IPS DF 19.7 (cell line): ENCODE measurements around the gene NUDT19.
"Not testable (repeated sequence)": the region's sequence is repeated elsewhere in the genome, so short reads cannot be mapped to it uniquely, and the experiment has no call there.

Source experiments
- DNase-seq: peaks from one replicate; pipeline ENCODE4 v3.0.0-alpha.2; 2013; ENCODE audit warnings: low read depth, low spot score

The NUDT19 gene

GRCh38 chr19:32691291-32691951 is at the start of gene NUDT19:
Gene NUDT19 (plus strand): TSS chr19:32691821. CDS start chr19:32691961, 140 bp downstream.
- DNase-seq = no peak

GRCh38 chr19:32642771-32643170 is 48.9 kb upstream of the NUDT19 start:
- DNase-seq = no peak

GRCh38 chr19:32646556-32646955 is 45.1 kb upstream of the NUDT19 start:
- no peak for DNase-seq

DNA sequence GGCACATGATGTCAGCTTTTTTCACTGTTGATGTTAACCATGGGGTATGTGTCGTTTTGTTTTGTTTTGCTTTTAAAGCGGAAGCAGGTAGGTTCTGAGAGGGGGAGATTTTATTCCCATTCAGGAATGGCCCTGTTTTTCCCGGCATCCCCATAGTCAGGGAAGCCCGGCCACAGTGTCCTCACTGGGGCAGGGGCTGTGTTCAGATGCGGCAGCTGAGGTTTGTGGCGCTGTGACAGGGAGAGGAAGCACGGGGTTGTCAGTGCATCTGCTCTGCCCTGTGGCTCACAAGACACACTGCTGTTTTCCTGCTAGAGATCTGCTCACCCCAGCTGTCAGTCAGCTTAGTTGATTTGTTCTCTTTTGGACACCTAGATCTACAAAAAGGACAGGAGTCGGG is 44.3 kb upstream of the NUDT19 start:
- no peak for DNase-seq

GRCh38 chr19:32649751-32650150 is 41.9 kb upstream of the NUDT19 start:
- no peak for DNase-seq

GRCh38 chr19:32650671-32651070 is 41.0 kb upstream of the NUDT19 start:
- DNase-seq = no peak

GRCh38 chr19:32651729-32652140 is 39.9 kb upstream of the NUDT19 start:
- no peak for DNase-seq

DNA sequence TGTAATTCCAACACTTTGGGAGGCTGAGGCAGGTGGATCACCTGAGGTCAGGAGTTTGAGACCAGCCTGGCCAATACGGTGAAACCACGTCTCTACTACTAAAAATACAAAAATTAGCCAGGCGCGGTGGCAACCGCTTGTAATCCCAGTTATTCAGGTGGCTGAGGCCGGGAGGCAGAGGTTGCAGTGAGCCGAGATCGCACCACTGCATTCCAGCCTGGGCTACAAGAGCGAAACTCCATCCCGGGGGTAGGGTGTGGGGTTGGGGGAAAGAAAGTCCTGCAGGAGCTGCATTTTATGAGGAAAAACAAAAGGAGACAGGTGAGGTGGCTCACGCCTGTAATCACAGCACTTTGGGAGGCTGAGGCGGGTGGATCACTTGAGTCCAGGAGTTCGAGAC is 39.3 kb upstream of the NUDT19 start:
- not testable (repeated sequence) for DNase-seq

DNA sequence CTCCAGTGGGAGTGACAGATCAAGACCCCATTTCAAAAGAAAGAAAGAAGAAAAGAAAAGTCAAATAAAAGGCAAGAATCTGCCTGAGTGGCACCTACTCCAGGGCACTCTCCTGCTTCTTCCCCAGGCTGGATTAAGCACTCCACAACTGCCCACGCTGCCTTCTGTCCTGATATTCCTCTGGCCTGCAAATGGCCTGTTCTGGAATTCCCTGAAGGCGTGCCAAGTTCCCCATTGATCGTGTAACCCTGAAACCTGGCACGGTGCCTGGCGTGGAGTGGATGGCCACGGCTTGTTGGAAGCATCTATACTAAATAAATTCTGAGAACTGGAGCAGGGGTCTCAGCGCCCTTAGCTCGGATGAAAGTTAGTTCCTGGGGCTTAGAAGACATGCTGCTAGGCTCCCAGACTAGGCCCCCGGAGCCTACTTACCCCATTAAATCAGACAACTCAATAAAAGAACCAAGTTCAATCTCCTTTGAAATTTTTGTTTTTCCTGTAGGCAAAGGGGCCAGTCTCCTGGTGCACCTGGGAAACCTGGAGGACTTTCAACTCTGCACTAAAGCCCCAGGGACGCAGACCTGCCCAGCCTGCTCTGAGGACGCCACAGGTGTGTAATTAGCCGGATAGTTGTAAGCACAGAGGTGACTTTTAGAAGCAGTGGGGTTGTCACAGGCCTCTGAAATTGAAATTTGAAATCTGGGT is 38.6 kb upstream of the NUDT19 start:
- no peak for DNase-seq

GRCh38 chr19:32653599-32653915 is 38.1 kb upstream of the NUDT19 start:
- no peak for DNase-seq

DNA sequence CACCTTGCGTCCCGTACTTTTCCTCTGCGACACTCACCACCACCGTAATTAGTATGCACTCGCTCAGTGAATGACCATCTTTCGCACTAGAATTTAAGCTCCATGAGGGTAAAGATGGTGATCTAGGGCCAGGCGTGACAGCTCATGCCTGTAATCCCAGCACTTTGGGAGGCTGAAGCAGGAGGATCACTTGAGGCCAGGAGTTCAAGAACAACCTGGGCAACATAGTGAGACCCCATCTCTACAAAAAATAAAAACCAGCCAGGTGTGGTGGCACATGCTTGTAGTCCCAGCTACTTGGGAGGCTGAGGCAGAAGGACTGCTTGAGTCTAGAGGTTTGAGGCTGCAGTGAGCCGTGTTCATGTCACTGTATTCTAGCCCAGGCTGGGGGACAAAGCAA is 35.2 kb upstream of the NUDT19 start:
- DNase-seq = not testable (repeated sequence)

DNA sequence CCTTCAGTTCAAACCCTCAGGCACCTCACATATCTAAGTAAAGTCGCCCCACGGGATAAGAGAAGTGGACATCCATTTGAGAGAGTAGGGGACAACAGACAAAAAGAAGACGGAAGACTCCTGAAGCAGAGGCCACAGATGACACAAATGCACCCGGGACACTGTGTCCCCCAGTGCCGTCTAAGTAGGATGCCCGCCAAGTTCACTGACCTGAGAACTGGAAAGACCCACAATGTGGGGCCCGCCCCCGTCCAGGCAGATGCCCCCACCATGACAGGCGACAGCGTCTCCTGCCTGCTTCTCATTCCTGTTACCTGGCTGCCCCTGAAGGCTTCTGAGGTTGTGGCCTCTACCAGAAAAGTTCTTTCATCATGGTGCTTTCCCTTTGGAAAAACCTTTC is 33.5 kb upstream of the NUDT19 start:
- DNase-seq = no peak

GRCh38 chr19:32658527-32658926 is 33.1 kb upstream of the NUDT19 start:
- DNase-seq = no peak

DNA sequence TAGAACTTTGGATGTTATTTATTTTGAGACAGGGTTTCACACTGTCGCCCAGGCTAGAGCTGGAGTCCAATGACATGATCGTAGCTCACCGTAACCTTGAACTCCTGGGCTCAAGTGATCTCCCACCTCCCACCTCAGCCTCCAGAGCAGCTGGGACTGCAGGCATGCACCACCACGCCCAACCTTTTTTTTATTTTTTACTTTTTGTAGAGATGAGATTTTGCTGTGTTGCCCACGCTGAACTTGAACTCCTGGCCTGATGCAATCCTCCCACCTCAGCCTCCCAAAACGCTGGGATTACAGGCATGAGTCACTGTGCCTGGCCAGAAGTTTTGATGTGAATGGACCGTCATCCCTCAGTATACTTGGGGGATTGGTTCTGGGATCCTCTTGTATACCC is 30.3 kb upstream of the NUDT19 start:
- DNase-seq = no peak

DNA sequence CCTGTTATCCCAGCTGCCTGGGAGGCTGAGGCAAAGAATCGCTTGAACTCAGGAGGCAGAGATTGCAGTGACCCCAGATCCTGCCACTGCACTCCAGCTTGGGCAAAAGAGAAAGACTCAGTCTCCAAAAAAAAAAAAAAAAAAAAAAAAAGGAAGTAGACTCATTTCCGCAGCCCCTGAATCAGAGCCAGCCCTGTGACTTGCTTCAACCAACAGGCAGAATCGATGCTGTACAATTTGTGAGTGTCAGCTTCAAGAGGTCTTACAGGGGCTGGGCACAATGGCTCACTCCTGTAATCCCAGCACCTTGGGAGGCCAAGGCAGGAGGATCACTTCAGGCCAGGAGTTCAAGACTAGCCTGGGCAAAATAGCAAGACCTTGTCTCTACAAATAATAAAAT is 29.4 kb upstream of the NUDT19 start:
- no peak for DNase-seq

GRCh38 chr19:32666084-32666483 is 25.5 kb upstream of the NUDT19 start:
- no peak for DNase-seq

- DNase-seq = no peak
Measured at GRCh38 chr19:32669310-32669709, 22.3 kb upstream of the NUDT19 start.

DNA sequence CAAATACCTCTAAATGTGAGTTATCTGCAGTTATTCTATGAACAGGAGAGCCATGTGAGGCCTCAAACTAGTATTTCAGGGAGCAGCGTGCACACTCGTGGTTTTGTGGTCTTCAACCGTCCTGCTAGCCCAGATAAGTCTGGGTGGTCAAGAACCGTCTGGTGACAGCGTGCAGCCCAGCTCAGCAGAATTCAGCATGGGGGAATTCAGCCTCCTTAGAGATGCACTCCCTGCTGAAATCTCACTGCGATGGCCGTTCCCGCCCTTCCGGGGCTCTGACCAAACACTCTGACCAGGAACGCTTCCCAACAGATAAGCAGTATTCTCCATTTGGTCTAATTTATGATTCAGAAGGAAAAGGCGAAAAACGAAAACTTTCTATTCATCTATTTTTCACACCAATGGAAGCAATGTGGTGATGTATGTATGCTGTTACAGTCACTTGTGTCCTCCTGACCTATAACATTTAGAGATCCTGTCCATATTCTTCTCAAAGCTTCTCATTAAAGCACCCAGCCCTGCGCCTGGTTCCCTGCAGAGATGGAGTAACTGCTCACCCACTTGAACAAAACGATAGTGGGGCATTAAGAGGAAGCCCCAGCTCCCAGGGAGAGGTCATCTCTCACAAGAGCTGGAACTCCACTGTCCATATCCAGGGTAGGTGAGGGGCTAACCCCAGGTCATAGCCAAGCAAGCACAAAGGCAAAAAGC is 19.6 kb upstream of the NUDT19 start:
- DNase-seq = no peak

DNA sequence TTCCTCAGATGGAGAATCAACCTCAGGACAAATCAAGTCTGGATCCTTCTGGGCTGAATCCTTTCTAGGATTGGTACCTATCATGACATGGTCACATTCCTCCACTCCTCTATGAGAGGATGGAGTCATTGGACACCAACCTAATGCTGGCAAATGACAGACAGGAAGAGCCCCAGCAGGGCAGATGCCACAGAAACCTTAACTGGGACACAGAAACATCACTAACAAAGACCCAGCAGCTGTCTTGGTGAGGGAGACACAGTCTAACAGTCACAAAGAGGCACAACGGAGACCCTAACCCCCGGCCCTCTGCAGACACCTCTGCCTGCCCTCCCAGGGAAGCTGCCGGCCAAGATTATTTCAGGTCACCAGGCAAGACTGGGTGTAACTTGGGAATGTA is 18.8 kb upstream of the NUDT19 start:
- DNase-seq = no peak

GRCh38 chr19:32673573-32673972 is 18.0 kb upstream of the NUDT19 start:
- no peak for DNase-seq

DNA sequence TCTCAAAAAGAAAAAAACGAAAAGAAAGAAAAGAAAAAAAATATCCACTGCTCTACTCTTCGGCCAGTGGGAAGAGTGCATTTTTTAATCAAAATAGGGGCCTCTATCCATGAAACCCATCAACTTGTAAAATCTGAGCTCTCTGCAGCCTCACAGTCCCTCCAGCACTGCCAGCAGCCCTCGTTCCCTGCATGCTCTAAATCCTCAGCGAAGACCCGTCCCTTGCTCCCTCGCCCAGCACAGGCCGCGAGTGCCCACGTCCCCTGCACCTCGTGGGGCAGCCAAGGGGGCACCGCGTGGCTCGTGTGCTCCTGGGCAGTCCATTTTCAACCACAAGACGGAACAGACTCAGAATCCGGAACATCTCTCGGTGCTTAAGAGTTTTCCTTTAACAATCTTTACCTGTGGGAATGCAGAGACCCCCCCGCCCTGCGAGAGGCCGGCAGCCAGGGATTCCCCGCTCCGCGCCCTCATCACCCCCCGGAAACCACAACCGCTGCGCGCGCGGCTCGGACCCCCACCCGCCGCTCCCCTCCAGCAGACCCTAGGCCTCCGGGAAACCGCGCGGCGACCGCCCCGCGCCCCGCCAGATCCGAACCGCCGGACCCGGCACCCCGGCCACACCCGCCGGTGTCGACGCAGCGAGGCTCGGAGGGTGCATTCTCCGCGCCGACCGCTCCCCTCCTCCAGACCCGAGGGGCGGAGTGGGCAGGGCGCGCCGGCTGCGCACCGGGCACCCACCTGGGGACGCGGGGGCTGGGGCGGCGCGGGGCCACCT is 17.3 kb upstream of the NUDT19 start:
- no peak for DNase-seq
